Measurements from ENCODE around the gene ACSL3.

GRCh38 chr2:222837643-222838056, 23.2 kb upstream of the ACSL3 start:
- TF ChIP-seq CTCF (IDR thresholded peaks at IDR 0.05) (no peak), POLR2A (IDR thresholded peaks at IDR 0.05) (no peak)
